Esophagus muscularis mucosa (tissue), 4 donors: ENCODE data around the gene GANC.

ENCODE experiments used
- EP300 ChIP-seq: sonication (generic); formaldehyde crosslinking; IDR thresholded peaks from one replicate; pipeline ENCODE4 v1.6.1; 2017; ENCODE audit warnings: antibody characterized with exemption
- POLR2A ChIP-seq: fragments of 450-650 bp; IDR thresholded peaks from one replicate; pipeline ENCODE4 v1.6.1; 2017; ENCODE audit warnings: antibody characterized with exemption, moderate library complexity, mild to moderate bottlenecking, low read depth
- POLR2AphosphoS5 ChIP-seq, 2 donors: sonication (generic); formaldehyde crosslinking; IDR thresholded peaks; one replicate each; pipeline ENCODE4 v1.6.1; 2017; ENCODE audit warnings: antibody characterized with exemption in 2 of 2
- TF ChIP-seq, protein P1 (sequence below), 3 experiments: fragments of 200-600 bp in 2 of 3; fragments of 450-650 bp in 1 of 3; sonication (generic) in 2 of 3; IDR thresholded peaks; one replicate each; pipeline ENCODE4 v1.5.1; 2017 to 2019; ENCODE audit warnings: antibody characterized with exemption in 3 of 3, mild to moderate bottlenecking in 2 of 3, moderate library complexity in 1 of 3

DNA sequence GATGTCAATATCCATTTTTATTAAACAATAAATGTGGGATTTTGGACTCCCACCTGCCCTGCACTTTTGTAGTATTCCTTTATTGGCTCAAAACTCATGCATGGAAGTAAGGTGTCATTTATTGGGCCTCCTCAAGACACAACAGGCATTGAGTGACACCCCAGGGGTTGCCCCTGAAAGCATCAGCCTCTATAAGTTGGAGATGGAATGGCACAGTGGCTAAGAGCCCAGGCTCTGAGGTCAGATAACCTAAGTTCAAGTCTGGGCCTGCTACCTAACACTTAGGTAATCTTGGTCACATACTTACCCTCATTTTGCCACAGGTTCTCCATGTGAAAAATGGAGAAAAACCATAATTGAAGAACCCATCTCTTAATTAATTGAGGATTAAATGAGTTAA lies 90.9 kb downstream of the GANC start:
- TF ChIP-seq POLR2AphosphoS5 (IDR thresholded peaks at IDR 0.05) (no peak), POLR2A (no peak), EP300 (no peak)
- TF ChIP-seq, protein P1, sequence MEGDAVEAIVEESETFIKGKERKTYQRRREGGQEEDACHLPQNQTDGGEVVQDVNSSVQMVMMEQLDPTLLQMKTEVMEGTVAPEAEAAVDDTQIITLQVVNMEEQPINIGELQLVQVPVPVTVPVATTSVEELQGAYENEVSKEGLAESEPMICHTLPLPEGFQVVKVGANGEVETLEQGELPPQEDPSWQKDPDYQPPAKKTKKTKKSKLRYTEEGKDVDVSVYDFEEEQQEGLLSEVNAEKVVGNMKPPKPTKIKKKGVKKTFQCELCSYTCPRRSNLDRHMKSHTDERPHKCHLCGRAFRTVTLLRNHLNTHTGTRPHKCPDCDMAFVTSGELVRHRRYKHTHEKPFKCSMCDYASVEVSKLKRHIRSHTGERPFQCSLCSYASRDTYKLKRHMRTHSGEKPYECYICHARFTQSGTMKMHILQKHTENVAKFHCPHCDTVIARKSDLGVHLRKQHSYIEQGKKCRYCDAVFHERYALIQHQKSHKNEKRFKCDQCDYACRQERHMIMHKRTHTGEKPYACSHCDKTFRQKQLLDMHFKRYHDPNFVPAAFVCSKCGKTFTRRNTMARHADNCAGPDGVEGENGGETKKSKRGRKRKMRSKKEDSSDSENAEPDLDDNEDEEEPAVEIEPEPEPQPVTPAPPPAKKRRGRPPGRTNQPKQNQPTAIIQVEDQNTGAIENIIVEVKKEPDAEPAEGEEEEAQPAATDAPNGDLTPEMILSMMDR (IDR thresholded peaks at IDR 0.05): no peak
